Endothelial cell of umbilical vein (primary cell): ENCODE measurements around the gene SLC39A11. TPM values are rescaled to one million over a fixed set of nuclear protein-coding genes. Genes with fewer than 3 reads are reported as not detected.

Experiments used
- BruUV-seq: library from RNA; stranded (reverse); fragments of 400-500 nt; replicated peaks from 2 replicates; lab custom pipeline; 2021; lab: Mats Ljungman, UMichigan
- CTCF ChIA-PET: fragments of 300-600, 350-600 bp; sonication (Branson Sonifier 250); formaldehyde crosslinking; loops from one replicate; lab custom pipeline; 2021; ENCODE audit warnings: antibody characterized with exemption, inconsistent platforms; lab: Charles Lee
- POLR2A ChIA-PET: fragments of 300-600, 350-600 bp; sonication (Branson Sonifier 250); formaldehyde crosslinking; loops from one replicate; lab custom pipeline; 2021; ENCODE audit warnings: antibody characterized with exemption, inconsistent platforms; lab: Charles Lee
- DNase-seq: peaks from one replicate; pipeline ENCODE4 v3.0.0-alpha.2; 2011; ENCODE audit warnings: low read depth, low spot score
- FAIRE-seq: peaks from 2 replicates; lab custom pipeline; 2011; peaks lifted over from hg19 to GRCh38; lab: Jason Lieb, UNC
- H2AFZ ChIP-seq: 2 replicates; pipeline ENCODE4 v1.6.0; 2012; ENCODE audit warnings: low read depth, low read length, control low read depth, inconsistent platforms
- H3K27ac ChIP-seq: 2 replicates; pipeline ENCODE4 v1.5.1; 2011; ENCODE audit warnings: low read depth, mild to moderate bottlenecking, control low read depth, low read length, moderate library complexity; ENCODE audit not compliant: insufficient read depth
- H3K27me3 ChIP-seq, 2 experiments: 2 replicates each; pipeline versions ENCODE4 v1.6.0 to v1.6.1; 2011; ENCODE audit warnings: low read length in 2 of 2, mixed read lengths in 1 of 2; ENCODE audit not compliant: control insufficient read depth in 2 of 2, insufficient read depth in 2 of 2
- H3K36me3 ChIP-seq, 2 experiments: 2 replicates in 1 of 2; 3 replicates in 1 of 2; pipeline ENCODE4 v1.5.1; 2011; ENCODE audit warnings: low read length in 2 of 2, mild to moderate bottlenecking in 1 of 2, moderate library complexity in 1 of 2; ENCODE audit not compliant: control insufficient read depth in 2 of 2, insufficient read depth in 2 of 2; ENCODE audit errors: extremely low read depth in 1 of 2
- H3K4me1 ChIP-seq: 3 replicates; pipeline ENCODE4 v1.5.1; 2011; ENCODE audit warnings: mild to moderate bottlenecking, low read length; ENCODE audit not compliant: control insufficient read depth, insufficient read depth; ENCODE audit errors: extremely low read depth
- H3K4me2 ChIP-seq: 2 replicates; pipeline ENCODE4 v1.6.1; 2011; ENCODE audit warnings: low read length, control low read depth, mixed read lengths; ENCODE audit not compliant: insufficient read depth
- H3K4me3 ChIP-seq, 3 experiments: fragments of 200-600 bp in 1 of 3; sonication (generic), shearing (Covaris generic) in 1 of 3; replicated peaks in 1 of 3; 2 replicates each; pipeline ENCODE4 v1.5.1; 2011 to 2016; ENCODE audit warnings: control low read depth in 3 of 3, low read length in 3 of 3, mild to moderate bottlenecking in 2 of 3, inconsistent platforms in 1 of 3, low read depth in 1 of 3, moderate library complexity in 1 of 3; ENCODE audit not compliant: insufficient read depth in 1 of 3
- H3K79me2 ChIP-seq: 2 replicates; pipeline ENCODE4 v1.6.0; 2012; ENCODE audit warnings: low read length, inconsistent platforms; ENCODE audit not compliant: control insufficient read depth, insufficient read depth
- H3K9ac ChIP-seq: replicated peaks from 2 replicates; pipeline ENCODE3; 2011; ENCODE audit warnings: low read length, control low read depth; ENCODE audit not compliant: insufficient read depth; ENCODE audit errors: extremely low read depth
- H3K9me1 ChIP-seq: replicated peaks from 3 replicates; pipeline ENCODE4 v1.6.0; 2011; ENCODE audit warnings: mild to moderate bottlenecking, low read length; ENCODE audit not compliant: control insufficient read depth, insufficient read depth; ENCODE audit errors: extremely low read depth
- H3K9me3 ChIP-seq: replicated peaks from 2 replicates; pipeline ENCODE4 v1.5.1; 2012; ENCODE audit warnings: low read length, inconsistent platforms; ENCODE audit not compliant: control insufficient read depth, insufficient read depth
- H4K20me1 ChIP-seq: replicated peaks from 2 replicates; pipeline ENCODE3; 2011; ENCODE audit warnings: mild to moderate bottlenecking, low read length; ENCODE audit not compliant: control insufficient read depth, insufficient read depth; ENCODE audit errors: extremely low read depth
- CTCF ChIP-seq, 2 donors: IDR thresholded peaks; 1 replicate in 1 of 2; 2 replicates in 1 of 2; pipeline ENCODE4 v1.5.1; 2011; ENCODE audit warnings: low read length in 2 of 2, mild to moderate bottlenecking in 2 of 2, moderate library complexity in 2 of 2, control low read depth in 1 of 2, inconsistent platforms in 1 of 2, low read depth in 1 of 2; ENCODE audit not compliant: insufficient read depth in 1 of 2; ENCODE audit errors: extremely low read depth in 1 of 2
- FOS ChIP-seq: IDR thresholded peaks from 2 replicates; pipeline ENCODE4 v1.6.1; 2011; ENCODE audit warnings: mild to moderate bottlenecking, low read length, moderate library complexity, borderline replicate concordance; ENCODE audit not compliant: insufficient read depth
- GATA2 ChIP-seq: IDR thresholded peaks from 2 replicates; pipeline ENCODE4 v1.7.0; 2011; ENCODE audit warnings: low read depth, mild to moderate bottlenecking, moderate library complexity, mixed read lengths, low read length; ENCODE audit not compliant: insufficient read length, insufficient read depth
- JUN ChIP-seq: IDR thresholded peaks from 2 replicates; pipeline ENCODE4 v1.6.1; 2011; ENCODE audit warnings: borderline replicate concordance, low read depth; ENCODE audit not compliant: insufficient read length, insufficient read depth
- POLR2A ChIP-seq: IDR thresholded peaks from 2 replicates; pipeline ENCODE4 v1.6.1; 2012; ENCODE audit warnings: low read depth, mild to moderate bottlenecking, control low read depth, low read length
- POLR2AphosphoS5 ChIP-seq: IDR thresholded peaks from 2 replicates; pipeline ENCODE4 v1.6.1; 2012; ENCODE audit warnings: low read depth, mild to moderate bottlenecking, control low read depth, low read length, moderate library complexity; ENCODE audit not compliant: insufficient read depth
- dilution Hi-C: fragments of 300-500 bp; cut with MboI; formaldehyde crosslinking; loops from one replicate; pipeline ENCODE4 v1.15.0; 2019; ENCODE audit warnings: low sequenced_read_pairs; ENCODE audit not compliant: extremely low pct_ligation_motif_present
- intact Hi-C: fragments of 100-400 bp; cut with micrococcal nuclease; formaldehyde crosslinking; loops from one replicate; pipeline ENCODE4 v1.10.0; 2022
- polyA plus RNA-seq, 4 experiments: library from polyadenylated mRNA; depleted of rRNA in 3 of 4; stranded (reverse) in 3 of 4; unstranded in 1 of 4; fragments of >200 nt; gene quantifications; 2 replicates each; pipeline versions ENCODE4 v1.2.1 to v1.2.3, GENCODE V29; 2011 to 2012; ENCODE audit warnings: missing spikeins in 1 of 4
- total RNA-seq: library from RNA; stranded (reverse); gene quantifications from 2 replicates; pipeline ENCODE4 v1.2.3, GENCODE V29; 2021

SLC39A11 gene
- total and polyA plus RNA-seq, 2 donors (not counting 3 experiments of a cell fraction or from before 2014, with no cell fraction given) = 8.1 to 11.9 TPM

GRCh38 chr17:72658675-72659074 lies 433.8 kb downstream of the SLC39A11 start:
- BruUV-seq = no TSS peak
- POLR2A ChIA-PET = no interaction called here
- Histone ChIP-seq H3K4me1 (no peaks in the 10 kb centered on the region), H3K4me3 (no peak overlapping the region), H3K9me1 (no peaks in the 10 kb centered on the region), H3K9me3 (no peaks in the 10 kb centered on the region), H3K79me2 (no peaks in the 10 kb centered on the region), H3K4me2 (no peak overlapping the region), H2AFZ (no peak overlapping the region), H3K27ac (no peak overlapping the region), H3K36me3 (no peaks in the 10 kb centered on the region), H4K20me1 (no peaks in the 10 kb centered on the region), H3K27me3 (no peaks in the 10 kb centered on the region), H3K9ac (no peak overlapping the region)
- dilution Hi-C loops = no loop called here
- no peak for TF ChIP-seq POLR2AphosphoS5
- no peak for TF ChIP-seq JUN
- no peak for TF ChIP-seq FOS
- TF ChIP-seq GATA2 = no peak
- no peak for TF ChIP-seq POLR2A
- no peak for TF ChIP-seq CTCF (IDR thresholded peaks at IDR 0.05; ENCODE audit: extremely low read depth in 1 of 2, insufficient read depth in 1 of 2, low read depth in 1 of 2, low read length in 2 of 2)
- intact Hi-C loops = no loop called here
- DNase-seq (no peak), FAIRE-seq (no peak)
- CTCF ChIA-PET = no interaction called here
